Right renal cortex interstitium (tissue), 3 donors: ENCODE results near the gene DGLUCY. TPM values are rescaled to one million over a fixed set of nuclear protein-coding genes. Genes with fewer than 3 reads are reported as not detected.

ENCODE experiments used
- DNase-seq, 3 donors: peaks; one replicate each; pipeline ENCODE4 v3.0.0-alpha.2; 2013; ENCODE audit warnings: low read depth in 3 of 3, low spot score in 2 of 3
- polyA plus RNA-seq, 3 donors: library from polyadenylated mRNA; unstranded; fragments of 120-200 nt; gene quantifications; one replicate each; pipeline ENCODE4 v1.2.1, GENCODE V29; 2013; ENCODE audit not compliant: insufficient read length in 3 of 3

The DGLUCY gene
- polyA plus RNA-seq, 3 donors, result 60.9 to 77.0 (median 72.6) TPM

GRCh38 chr14:91271639-91272038 is 157.8 kb downstream of the DGLUCY start:
- DNase-seq, result no peak

DNA sequence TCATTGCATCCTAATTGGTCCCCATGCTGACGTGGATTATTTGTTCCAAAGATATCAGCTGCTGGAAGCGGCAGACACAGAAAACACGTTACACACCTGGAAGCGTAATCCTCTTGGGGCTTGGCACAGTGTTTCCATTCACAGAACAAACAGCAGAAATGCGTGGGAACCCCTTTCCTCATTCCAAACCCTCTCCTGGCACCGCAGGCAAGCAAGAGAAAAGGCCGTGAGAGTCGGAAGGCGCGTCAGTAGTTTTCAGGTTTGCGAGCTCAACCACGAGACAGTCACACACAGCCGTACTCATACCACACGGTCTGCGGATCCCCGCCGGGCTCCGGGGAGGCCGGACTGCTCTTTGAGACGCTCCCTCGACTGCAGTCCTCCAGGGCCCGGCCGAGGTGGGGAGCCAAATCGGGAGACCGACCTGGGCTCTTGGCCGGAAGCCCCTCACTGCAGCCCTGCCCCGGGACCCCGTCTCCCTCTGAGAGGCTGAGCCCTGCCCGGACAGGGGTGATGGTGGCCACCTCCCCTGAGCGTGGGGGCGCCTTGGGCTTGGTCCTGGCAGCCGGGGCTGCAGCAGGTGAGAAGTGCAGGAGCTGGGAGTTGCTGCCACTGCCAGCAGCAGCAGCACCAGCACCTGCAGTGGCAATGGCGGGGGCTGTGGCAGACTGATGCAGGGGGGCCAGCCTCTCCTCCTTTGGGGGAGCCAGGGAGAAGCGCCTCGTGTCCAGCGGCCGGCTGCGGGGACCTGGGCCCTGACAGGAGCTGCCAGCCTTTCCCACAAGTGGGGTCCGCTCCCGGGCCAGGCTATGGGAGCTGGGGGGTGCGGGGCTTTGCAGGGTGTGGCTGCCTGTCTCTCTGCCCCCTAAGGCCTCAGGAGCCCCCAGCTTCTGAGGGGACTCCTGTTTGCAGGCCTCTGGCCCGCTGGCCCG is 158.7 kb downstream of the DGLUCY start:
- DNase-seq, result no peak

GRCh38 chr14:91273273-91273884 is 159.5 kb downstream of the DGLUCY start:
- no peak for DNase-seq

- DNase-seq, result no peak
These were observed 160.0 kb downstream of the DGLUCY start for GRCh38 chr14:91273885-91274273.

DNA sequence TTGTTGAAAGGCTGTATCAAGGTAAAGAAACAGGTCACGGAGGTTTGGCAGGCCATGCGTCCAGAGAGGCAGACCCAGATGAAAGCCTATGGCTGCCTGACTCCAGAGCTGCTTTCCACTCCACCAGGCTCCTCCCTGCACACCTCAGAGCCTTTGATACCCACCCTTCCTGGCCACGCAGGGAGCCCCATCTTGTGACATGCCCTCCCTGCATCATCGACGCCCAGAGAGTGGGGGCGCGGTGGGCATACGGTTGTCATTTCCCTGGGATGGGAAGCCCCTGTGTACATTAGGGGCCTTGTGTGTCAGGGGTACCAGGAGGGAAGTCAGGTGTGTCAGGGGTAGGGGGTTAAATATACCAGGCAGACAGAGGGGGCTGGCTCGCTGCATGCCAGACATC is 160.9 kb downstream of the DGLUCY start:
- no peak for DNase-seq

Other genes with a start within 250 kb of the DGLUCY start
- gene RPS6KA5, start 53.4 kb upstream of the DGLUCY start, polyA plus RNA-seq, result 1 to 10 TPM; 7.7 to 8.8 (median 8.1) TPM
- 1 to 10 TPM; 1.8 to 2.4 (median 2.0) TPM for gene GPR68, start 130.6 kb downstream of the DGLUCY start, polyA plus RNA-seq